HEK293T (cell line): ENCODE measurements around the gene MKX.

ENCODE experiments used
- CTBP1 ChIP-seq: fragments of 450-650 bp; IDR thresholded peaks from 2 replicates; pipeline ENCODE4 v1.6.1; 2016; ENCODE audit warnings: borderline replicate concordance
- FOXM1 ChIP-seq: fragments of 450-650 bp; IDR thresholded peaks from 2 replicates; pipeline ENCODE4 v1.6.1; 2017; ENCODE audit warnings: mild to moderate bottlenecking, borderline replicate concordance
- L3MBTL2 ChIP-seq: fragments of 450-650 bp; conservative IDR thresholded peaks from 2 replicates; pipeline ENCODE4 v1.6.1; 2016; ENCODE audit warnings: mild to moderate bottlenecking
- NFRKB ChIP-seq: fragments of 450-650 bp; IDR thresholded peaks from 2 replicates; pipeline ENCODE4 v1.6.1; 2016; ENCODE audit warnings: mild to moderate bottlenecking, moderate library complexity
- SP1 ChIP-seq: fragments of 450-650 bp; IDR thresholded peaks from 2 replicates; pipeline ENCODE4 v1.6.1; 2017
- SUZ12 ChIP-seq: fragments of 450-650 bp; IDR thresholded peaks from 2 replicates; pipeline ENCODE4 v1.6.1; 2016; ENCODE audit warnings: mild to moderate bottlenecking
- TF ChIP-seq, protein P1 (sequence below): fragments of 450-650 bp; IDR thresholded peaks from 2 replicates; pipeline ENCODE4 v1.6.1; 2016

GRCh38 chr10:27644307-27644939, 101.2 kb downstream of the MKX start:
- TF ChIP-seq FOXM1 (no peak), NFRKB (no peak), CTBP1 (no peak), SUZ12 (no peak), L3MBTL2 (no peak), SP1 (no peak)
- TF ChIP-seq, protein P1, sequence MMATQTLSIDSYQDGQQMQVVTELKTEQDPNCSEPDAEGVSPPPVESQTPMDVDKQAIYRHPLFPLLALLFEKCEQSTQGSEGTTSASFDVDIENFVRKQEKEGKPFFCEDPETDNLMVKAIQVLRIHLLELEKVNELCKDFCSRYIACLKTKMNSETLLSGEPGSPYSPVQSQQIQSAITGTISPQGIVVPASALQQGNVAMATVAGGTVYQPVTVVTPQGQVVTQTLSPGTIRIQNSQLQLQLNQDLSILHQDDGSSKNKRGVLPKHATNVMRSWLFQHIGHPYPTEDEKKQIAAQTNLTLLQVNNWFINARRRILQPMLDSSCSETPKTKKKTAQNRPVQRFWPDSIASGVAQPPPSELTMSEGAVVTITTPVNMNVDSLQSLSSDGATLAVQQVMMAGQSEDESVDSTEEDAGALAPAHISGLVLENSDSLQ = no peak
